NCI-H2196 (cell line): ENCODE measurements around the gene CRYZL1.

Experiments
- DNase-seq: peaks from one replicate; lab custom pipeline; 2025; ENCODE audit not compliant: unreplicated experiment; lab: John Stamatoyannopoulos, UW

CRYZL1 gene

DNA sequence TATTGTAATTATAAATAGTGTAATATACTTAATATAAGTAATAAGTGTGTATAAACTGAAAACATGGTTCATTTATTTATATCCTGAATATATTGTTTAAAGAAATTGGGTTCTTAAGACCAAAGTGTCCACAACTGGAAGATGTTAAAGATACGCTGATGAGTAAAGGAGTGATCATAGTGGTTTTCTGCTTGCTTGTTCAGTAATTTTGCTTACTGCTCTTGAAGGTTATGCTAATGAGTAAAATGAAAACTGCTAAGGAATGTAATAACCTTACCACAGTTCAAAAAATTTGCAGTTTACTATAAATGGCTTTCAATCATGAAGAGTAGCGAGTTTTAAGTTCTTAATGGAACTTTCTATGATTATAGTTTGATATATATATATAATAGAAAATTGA is 75.0 kb downstream of the CRYZL1 start:
- DNase-seq: no peak

DNA sequence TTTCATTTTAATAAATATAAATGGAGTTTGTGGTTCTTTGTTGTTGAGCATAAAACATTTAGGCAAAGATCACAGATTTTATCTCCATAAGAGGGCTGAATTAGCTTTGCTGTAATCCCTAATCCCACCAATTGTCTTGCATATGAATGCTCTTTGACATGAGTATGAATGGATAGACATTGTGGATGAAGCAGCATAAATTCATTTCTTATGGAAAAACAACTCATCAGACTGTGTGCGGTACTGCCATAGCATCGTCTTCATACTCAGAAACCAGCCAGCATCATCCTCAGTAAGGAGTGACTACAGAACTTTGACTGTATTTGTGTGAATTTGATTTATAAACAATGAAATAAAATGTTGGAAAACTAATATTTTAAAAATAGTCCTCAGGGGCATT is 79.2 kb downstream of the CRYZL1 start:
- DNase-seq: no peak

DNA sequence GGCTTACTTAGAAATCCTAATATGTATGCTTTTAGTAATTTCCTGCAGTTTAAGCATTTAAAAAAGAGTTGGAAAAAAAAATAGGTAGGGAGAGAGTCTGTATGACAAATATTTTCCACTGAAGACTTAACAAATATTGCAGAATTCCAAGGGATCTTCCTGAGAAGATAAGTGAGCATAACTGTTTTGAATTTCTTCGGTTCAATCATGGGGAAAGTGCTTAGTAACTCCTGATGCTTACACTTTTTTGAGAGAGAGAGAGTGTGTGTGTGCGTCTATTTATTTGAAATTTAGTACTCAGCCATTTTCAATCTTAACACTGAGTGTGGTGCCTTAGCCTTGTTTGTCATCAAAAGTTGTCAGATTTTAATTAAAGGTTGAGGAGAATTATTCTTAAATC is 80.2 kb downstream of the CRYZL1 start:
- DNase-seq: no peak

DNA sequence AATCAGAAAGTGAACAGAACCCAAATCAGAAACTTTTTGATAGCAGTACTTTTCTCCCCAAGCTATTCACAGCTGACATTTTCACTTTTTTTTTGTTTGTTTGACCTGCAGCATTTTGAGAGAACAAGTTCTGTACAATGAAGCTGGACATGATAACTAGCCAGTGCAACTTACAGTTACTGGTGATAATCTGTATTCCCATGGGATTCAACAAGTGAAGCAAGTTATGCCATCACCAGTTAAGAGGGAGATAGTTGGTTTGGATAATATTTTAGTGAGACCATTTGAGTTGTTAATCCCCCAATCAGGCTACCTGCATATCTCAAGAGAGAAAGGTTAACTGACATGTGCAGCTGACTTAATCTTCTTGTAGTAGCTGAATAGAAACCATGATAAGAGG is 80.6 kb downstream of the CRYZL1 start:
- DNase-seq: no peak

DNA sequence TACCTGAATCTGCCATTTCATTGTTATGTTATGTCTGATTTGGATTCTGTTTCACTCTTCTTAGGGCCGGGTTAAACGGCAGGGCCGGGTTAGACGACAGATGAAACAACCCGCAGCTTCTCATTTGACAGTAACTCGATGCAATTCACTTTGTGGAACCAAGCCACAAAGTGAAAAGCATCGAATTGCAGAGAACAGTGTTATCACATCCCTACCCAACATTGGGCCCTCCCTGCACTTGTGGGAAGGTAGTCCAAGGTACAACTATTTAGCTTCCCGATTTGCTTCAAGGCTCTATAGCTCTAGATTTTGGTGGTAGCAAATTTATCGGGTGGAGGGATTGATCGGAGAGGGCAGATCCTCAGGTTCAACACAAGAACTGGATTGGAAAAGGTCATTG is 81.7 kb downstream of the CRYZL1 start:
- no peak for DNase-seq

DNA sequence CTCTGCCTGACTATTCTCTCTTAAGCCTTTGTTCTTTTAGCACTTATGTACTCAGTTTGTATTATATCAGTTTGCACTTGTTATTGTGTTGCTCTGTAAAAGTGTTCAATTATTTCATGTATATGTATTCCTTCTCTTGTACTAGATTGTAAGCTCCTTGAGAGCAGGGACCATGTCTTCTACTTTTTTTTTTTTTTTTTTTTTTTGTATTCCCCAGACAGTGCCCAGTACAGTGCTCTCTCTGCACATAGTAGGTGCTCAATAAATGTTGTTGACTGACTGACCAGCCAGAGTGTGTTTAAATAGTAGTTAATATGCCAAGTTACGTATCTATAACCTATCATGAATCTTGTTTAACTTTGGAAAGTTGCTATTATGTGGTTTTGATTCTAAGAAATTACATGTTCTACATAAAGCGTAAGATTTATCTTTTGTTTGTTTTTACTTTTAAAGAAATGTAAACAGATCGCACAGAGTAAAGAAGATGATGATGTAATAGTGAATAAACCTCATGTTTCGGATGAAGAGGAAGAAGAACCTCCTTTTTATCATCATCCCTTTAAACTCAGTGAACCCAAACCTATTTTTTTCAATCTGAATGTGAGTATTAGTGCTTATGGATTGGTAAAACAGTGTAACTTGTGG is 82.6 kb downstream of the CRYZL1 start:
- DNase-seq: no peak

DNA sequence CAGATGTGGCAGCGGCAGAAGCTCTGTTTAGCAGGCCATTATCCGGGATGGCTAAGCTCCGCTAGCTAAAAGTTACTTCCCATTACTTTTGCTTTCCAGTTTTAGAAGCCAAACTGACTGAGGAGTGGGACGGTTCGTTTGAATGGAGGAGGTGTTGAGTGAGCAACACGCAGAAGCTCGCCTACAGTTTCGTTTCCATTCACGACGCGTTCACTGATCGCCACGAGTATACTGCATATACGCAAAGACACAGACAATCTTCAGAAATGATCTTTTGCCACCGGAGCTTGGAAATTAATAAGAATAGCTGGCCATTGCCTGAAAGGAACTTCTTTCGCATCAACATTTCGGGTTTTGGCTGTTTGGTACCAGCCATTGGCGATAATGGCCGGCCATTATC is 84.1 kb downstream of the CRYZL1 start:
- DNase-seq: no peak

DNA sequence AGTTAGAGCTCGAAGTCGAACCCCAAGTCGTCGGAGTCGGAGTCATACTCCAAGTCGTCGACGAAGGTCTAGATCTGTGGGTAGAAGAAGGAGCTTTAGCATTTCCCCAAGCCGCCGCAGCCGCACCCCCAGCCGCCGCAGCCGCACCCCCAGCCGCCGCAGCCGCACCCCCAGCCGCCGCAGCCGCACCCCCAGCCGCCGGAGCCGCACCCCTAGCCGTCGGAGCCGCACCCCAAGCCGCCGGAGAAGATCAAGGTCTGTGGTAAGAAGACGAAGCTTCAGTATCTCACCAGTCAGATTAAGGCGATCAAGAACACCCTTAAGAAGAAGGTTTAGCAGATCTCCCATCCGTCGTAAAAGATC is 86.6 kb downstream of the CRYZL1 start:
- no peak for DNase-seq

DNA sequence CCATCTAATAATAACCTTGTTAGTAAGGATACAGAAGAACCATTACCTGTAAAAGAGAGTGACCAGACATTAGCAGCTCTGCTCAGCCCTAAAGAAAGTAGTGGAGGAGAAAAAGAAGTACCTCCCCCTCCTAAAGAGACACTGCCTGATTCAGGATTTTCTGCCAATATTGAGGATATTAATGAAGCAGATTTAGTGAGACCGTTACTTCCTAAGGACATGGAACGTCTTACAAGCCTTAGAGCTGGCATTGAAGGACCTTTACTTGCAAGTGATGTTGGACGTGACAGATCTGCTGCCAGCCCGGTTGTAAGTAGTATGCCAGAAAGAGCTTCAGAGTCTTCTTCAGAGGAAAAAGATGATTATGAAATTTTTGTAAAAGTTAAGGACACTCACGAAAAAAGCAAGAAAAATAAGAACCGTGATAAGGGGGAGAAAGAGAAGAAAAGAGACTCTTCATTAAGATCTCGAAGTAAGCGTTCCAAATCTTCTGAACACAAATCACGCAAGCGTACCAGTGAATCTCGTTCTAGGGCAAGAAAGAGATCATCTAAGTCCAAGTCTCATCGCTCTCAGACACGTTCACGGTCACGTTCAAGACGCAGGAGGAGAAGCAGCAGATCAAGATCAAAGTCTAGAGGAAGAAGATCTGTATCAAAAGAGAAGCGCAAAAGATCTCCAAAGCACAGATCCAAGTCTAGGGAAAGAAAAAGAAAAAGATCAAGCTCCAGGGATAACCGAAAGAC is 87.1 kb downstream of the CRYZL1 start:
- DNase-seq: no peak

DNA sequence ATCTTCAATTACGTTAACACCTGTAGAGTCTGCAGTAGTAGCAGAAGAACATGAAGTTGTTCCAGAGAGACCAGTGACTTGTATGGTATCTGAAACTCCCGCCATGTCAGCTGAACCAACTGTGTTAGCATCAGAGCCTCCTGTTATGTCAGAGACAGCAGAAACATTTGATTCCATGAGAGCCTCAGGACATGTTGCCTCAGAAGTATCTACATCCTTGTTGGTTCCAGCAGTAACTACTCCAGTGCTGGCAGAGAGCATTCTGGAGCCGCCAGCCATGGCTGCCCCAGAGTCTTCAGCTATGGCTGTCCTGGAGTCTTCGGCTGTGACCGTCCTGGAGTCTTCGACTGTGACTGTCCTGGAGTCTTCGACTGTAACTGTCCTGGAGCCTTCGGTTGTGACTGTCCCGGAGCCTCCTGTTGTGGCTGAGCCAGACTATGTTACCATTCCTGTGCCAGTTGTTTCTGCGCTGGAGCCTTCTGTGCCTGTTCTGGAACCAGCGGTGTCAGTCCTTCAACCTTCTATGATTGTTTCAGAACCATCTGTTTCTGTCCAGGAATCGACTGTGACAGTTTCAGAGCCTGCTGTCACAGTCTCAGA is 88.4 kb downstream of the CRYZL1 start:
- DNase-seq: no peak

DNA sequence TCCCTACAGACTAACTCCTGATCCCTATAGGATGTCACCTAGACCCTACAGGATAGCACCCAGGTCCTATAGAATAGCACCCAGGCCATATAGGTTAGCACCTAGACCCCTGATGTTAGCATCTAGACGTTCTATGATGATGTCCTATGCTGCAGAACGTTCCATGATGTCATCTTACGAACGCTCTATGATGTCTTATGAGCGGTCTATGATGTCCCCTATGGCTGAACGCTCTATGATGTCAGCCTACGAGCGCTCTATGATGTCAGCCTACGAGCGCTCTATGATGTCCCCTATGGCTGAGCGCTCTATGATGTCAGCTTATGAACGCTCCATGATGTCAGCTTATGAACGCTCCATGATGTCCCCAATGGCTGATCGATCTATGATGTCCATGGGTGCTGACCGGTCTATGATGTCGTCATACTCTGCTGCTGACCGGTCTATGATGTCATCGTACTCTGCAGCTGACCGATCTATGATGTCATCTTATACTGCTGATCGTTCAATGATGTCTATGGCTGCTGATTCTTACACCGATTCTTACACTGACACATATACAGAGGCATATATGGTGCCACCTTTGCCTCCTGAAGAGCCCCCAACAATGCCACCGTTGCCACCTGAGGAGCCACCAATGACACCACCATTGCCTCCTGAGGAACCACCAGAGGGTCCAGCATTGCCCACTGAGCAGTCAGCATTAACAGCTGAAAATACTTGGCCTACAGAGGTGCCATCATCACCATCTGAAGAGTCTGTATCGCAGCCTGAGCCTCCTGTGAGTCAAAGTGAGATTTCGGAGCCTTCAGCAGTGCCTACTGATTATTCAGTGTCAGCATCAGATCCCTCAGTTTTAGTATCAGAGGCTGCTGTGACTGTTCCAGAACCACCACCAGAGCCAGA is 89.2 kb downstream of the CRYZL1 start:
- DNase-seq: no peak

DNA sequence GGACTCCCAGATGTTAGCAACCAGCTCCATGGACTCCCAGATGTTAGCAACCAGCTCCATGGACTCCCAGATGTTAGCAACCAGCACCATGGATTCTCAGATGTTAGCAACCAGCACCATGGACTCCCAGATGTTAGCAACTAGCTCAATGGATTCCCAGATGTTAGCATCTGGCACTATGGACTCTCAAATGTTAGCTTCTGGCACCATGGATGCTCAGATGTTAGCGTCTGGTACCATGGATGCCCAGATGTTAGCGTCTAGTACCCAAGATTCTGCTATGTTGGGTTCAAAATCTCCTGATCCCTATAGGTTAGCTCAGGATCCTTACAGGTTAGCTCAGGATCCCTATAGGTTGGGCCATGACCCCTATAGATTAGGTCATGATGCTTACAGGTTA is 89.9 kb downstream of the CRYZL1 start:
- no peak for DNase-seq

DNA sequence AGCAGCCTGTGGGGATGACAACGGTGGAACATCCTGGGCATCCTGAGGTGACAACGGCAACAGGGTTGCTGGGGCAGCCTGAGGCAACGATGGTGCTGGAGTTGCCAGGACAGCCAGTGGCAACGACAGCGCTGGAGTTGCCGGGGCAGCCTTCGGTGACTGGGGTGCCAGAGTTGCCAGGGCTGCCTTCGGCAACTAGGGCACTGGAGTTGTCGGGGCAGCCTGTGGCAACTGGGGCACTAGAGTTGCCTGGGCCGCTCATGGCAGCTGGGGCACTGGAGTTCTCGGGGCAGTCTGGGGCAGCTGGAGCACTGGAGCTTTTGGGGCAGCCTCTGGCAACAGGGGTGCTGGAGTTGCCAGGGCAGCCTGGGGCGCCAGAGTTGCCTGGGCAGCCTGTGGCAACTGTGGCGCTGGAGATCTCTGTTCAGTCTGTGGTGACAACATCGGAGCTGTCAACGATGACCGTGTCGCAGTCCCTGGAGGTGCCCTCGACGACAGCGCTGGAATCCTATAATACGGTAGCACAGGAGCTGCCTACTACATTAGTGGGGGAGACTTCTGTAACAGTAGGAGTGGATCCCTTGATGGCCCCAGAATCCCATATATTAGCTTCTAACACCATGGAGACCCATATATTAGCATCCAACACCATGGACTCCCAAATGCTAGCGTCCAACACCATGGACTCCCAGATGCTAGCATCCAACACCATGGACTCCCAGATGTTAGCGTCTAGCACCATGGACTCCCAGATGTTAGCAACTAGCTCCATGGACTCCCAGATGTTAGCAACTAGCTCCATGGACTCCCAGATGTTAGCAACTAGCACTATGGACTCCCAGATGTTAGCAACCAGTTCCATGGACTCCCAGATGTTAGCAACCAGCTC is 90.5 kb downstream of the CRYZL1 start:
- DNase-seq: no peak

DNA sequence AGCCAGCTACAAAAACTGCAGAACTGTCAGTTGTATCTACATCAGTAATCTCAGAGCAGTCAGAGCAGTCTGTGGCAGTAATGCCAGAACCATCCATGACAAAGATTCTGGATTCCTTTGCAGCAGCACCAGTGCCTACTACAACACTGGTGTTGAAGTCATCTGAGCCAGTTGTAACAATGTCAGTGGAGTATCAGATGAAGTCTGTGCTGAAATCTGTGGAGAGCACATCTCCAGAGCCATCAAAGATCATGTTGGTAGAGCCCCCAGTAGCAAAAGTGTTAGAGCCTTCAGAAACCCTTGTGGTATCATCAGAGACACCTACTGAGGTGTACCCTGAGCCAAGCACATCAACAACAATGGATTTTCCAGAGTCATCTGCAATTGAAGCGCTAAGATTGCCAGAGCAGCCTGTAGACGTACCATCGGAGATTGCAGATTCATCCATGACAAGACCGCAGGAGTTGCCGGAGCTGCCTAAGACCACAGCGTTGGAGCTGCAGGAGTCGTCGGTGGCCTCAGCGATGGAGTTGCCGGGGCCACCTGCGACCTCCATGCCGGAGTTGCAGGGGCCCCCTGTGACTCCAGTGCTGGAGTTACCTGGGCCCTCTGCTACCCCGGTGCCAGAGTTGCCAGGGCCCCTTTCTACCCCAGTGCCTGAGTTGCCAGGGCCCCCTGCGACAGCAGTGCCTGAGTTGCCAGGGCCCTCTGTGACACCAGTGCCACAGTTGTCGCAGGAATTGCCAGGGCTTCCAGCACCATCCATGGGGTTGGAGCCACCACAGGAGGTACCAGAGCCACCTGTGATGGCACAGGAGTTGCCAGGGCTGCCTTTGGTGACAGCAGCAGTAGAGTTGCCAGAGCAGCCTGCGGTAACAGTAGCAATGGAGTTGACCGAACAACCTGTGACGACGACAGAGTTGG is 91.4 kb downstream of the CRYZL1 start:
- DNase-seq: no peak

DNA sequence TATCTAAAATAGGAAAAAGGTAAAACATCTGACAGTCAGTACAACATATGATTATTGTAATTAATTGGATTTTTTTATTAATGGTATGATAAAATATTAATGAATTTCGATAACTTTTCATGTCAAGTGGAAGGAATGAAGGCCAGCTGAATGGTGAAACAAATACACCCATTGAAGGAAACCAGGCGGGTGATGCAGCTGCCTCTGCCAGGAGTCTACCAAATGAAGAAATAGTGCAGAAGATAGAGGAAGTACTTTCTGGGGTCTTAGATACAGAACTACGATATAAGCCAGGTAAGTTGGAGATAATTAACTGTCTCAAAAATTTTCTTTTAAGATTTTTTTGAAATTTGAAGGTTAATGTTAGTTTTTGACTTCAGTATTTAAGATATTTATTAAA is 95.5 kb downstream of the CRYZL1 start:
- DNase-seq: no peak

DNA sequence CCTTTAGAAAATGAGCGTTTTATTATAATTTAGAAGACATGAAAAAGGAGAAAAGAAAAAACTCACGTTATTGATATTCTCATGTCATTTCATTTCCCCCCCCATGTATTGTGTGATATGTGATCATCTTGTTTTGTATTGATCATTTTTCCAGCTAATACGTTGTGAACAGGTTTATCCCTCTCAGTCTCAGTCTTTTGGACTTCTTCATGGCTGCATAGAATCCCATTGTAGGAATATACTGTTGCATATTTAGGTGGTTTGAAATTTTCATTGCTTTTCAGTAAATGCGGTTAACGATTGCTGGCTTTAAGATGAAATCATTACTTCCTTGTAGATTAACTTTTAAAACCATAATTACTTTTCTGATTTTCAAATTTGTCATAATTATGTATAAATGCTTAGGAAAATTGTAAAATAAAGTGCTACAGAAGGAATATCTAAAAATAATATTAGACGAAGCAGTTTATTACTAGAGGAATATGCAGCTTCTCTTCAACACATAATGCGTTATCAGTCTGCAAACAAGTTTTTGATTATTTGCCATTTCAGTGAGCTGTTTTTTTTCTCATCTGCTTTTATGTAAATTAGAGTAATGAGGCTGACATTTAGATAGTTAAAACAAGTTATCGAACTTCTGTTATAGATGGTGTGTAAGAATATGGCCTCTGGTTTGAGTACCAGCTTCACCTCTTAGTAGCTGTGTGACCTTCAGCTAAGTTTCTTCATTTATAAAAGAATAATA is 96.9 kb downstream of the CRYZL1 start:
- DNase-seq: no peak

DNA sequence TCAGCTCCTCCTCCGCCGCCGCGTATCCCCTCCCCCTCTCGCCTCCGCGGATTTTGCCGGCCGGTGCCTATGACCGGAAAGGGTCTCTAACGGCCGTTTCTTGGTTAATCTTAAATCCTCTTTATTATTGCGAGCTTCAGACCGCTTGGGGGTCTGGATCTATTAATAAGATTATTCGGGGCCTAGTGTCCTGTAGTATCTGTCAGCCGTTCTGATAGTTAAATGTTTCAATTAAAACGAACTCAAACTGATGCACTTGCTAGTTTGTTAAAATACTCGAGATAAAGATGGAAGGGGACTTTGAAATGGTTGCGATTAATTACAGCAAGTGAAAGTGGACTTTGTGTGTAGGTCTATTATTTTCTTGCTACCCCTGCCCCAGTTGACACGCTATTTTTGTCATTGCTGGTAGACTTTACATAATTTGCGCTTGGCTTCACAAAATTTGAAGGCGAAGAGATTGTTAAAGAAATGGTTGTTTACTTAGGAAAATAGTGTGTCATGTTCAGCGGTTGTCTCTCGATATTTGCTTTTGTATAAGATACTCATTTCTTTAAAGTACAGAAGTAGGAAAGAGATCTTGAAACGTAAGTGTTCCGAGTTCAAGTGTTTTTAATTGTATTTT is 97.9 kb downstream of the CRYZL1 start:
- peak; percentile 60 for DNase-seq
